A673 (cell line): Measurements from ENCODE around the gene ANKRD44. TPM values are rescaled to one million over a fixed set of nuclear protein-coding genes. Genes with fewer than 3 reads are reported as not detected.
"Not testable (repeated sequence)": the region's sequence is repeated elsewhere in the genome, so short reads cannot be mapped to it uniquely, and the experiment has no call there.

Source experiments
- BruUV-seq: library from RNA; stranded (reverse); fragments of 400-500 nt; replicated peaks from 2 replicates; lab custom pipeline; 2021; lab: Mats Ljungman, UMichigan
- CTCF ChIA-PET: fragments of 300-600 bp; sonication (Branson Sonifier 250); formaldehyde crosslinking; loops from one replicate; lab custom pipeline; 2022; ENCODE audit warnings: antibody characterized with exemption; lab: Charles Lee
- POLR2A ChIA-PET: fragments of 300-600 bp; sonication (Branson Sonifier 250); formaldehyde crosslinking; loops from one replicate; lab custom pipeline; 2022; ENCODE audit warnings: antibody characterized with exemption; ENCODE audit not compliant: low non-redundant PET; lab: Charles Lee
- DNase-seq: peaks from one replicate; pipeline ENCODE4 v3.0.0-alpha.2; 2015; ENCODE audit warnings: low spot score
- H3K27ac ChIP-seq: fragments of 200-600 bp; sonication (generic); 2 replicates; pipeline ENCODE4 v1.5.1; 2016; ENCODE audit warnings: mixed run types, low read depth, mild to moderate bottlenecking, mixed read lengths, antibody characterized with exemption, low read length; ENCODE audit not compliant: poor library complexity, severe bottlenecking
- H3K27me3 ChIP-seq: fragments of 200-600 bp; sonication (generic); replicated peaks from 2 replicates; pipeline ENCODE4 v1.6.1; 2017; ENCODE audit warnings: mixed run types, low read depth, mild to moderate bottlenecking, mixed read lengths, antibody characterized with exemption, low read length; ENCODE audit not compliant: insufficient read depth, poor library complexity
- H3K36me3 ChIP-seq: fragments of 200-600 bp; sonication (generic); 2 replicates; pipeline ENCODE4 v1.6.1; 2016; ENCODE audit warnings: mixed run types, mild to moderate bottlenecking, mixed read lengths, antibody characterized with exemption, low read length; ENCODE audit not compliant: insufficient read depth, poor library complexity, severe bottlenecking
- H3K4me1 ChIP-seq: fragments of 200-600 bp; sonication (generic); 2 replicates; pipeline ENCODE4 v1.6.1; 2017; ENCODE audit warnings: mixed run types, mild to moderate bottlenecking, mixed read lengths, antibody characterized with exemption, low read length; ENCODE audit not compliant: insufficient read depth, poor library complexity, severe bottlenecking
- H3K4me3 ChIP-seq: fragments of 200-600 bp; sonication (generic); 2 replicates; pipeline ENCODE4 v1.5.1; 2016; ENCODE audit warnings: low read depth, mixed run types, mild to moderate bottlenecking, mixed read lengths, low read length; ENCODE audit not compliant: poor library complexity, severe bottlenecking
- H3K9me3 ChIP-seq: fragments of 200-600 bp; sonication (generic); 2 replicates; pipeline ENCODE4 v1.6.1; 2016; ENCODE audit warnings: mixed run types, low read depth, mild to moderate bottlenecking, mixed read lengths, antibody characterized with exemption, low read length; ENCODE audit not compliant: poor library complexity, severe bottlenecking
- CTCF ChIP-seq: fragments of 300-800, 200-600 bp; sonication (generic); conservative IDR thresholded peaks from 2 replicates; pipeline ENCODE4 v1.5.1; 2017; ENCODE audit warnings: low read depth, mild to moderate bottlenecking, antibody characterized with exemption, low read length, moderate library complexity, mixed read lengths
- EZH2 ChIP-seq: fragments of 200-600 bp; sonication (generic); IDR thresholded peaks from 2 replicates; pipeline ENCODE4 v1.6.1; 2017; ENCODE audit warnings: borderline replicate concordance, low read depth, mild to moderate bottlenecking, mixed read lengths, antibody characterized with exemption, low read length; ENCODE audit not compliant: poor library complexity, severe bottlenecking
- intact Hi-C: fragments of 100-400 bp; cut with micrococcal nuclease; formaldehyde crosslinking; loops from one replicate; pipeline ENCODE4 v1.10.0; 2022; ENCODE audit not compliant: unreplicated experiment
- total RNA-seq: library from RNA; stranded (reverse); gene quantifications from 2 replicates; pipeline ENCODE4 v1.2.3, GENCODE V29; 2021

ANKRD44 gene
- total RNA-seq, 1 experiment from 2014 or later: 17.0 TPM

GRCh38 chr2:197345846-197346370 is 35.3 kb upstream of the ANKRD44 start:
- intact Hi-C loops: no loop called here
- no peaks in the 10 kb centered on the region for H3K9me3 ChIP-seq
- H3K27me3 ChIP-seq: no peaks in the 10 kb centered on the region
- H3K4me3 ChIP-seq: no peak overlapping the region
- BruUV-seq: no TSS peak
- ChIA-PET CTCF (interaction anchor here (0.6 kb wide), 1 partner anchor 14 kb away, joined by 3 read pairs; no protein-coding TSS in a partner anchor), POLR2A (no interaction called here)
- no peak overlapping the region for H3K27ac ChIP-seq
- no peaks in the 10 kb centered on the region for H3K4me1 ChIP-seq
- no peak for DNase-seq
- TF ChIP-seq CTCF (no peak), EZH2 (no peak)
- no peaks in the 10 kb centered on the region for H3K36me3 ChIP-seq

- POLR2A ChIA-PET, CTCF ChIA-PET: not testable (repeated sequence)
Observed at GRCh38 chr2:197343968-197344367, 33.4 kb upstream of the ANKRD44 start.

GRCh38 chr2:197340591-197340990 is 30.0 kb upstream of the ANKRD44 start:
- intact Hi-C loops: no loop called here
- no peak for TF ChIP-seq CTCF
- H3K27me3 ChIP-seq: no peaks in the 10 kb centered on the region
- no peaks in the 10 kb centered on the region for H3K9me3 ChIP-seq
- DNase-seq: no peak
- no peaks in the 10 kb centered on the region for H3K4me1 ChIP-seq
- ChIA-PET CTCF (no interaction called here), POLR2A (no interaction called here)
- H3K27ac ChIP-seq: no peak overlapping the region
- no peak overlapping the region for H3K4me3 ChIP-seq
- H3K36me3 ChIP-seq: no peaks in the 10 kb centered on the region
- no TSS peak for BruUV-seq

More at GRCh38 chr2:197343968-197344367, 33.4 kb upstream of the ANKRD44 start:
- H3K36me3 ChIP-seq, intact Hi-C loops, H3K4me1 ChIP-seq, BruUV-seq, H3K27ac ChIP-seq, H3K27me3 ChIP-seq, DNase-seq, H3K9me3 ChIP-seq, H3K4me3 ChIP-seq: not testable (repeated sequence)

GRCh38 chr2:197339496-197340220 is 29.1 kb upstream of the ANKRD44 start:
- Histone ChIP-seq H3K9me3 (no peaks in the 10 kb centered on the region), H3K27me3 (no peaks in the 10 kb centered on the region), H3K36me3 (no peaks in the 10 kb centered on the region), H3K27ac (no peak overlapping the region), H3K4me1 (no peaks in the 10 kb centered on the region), H3K4me3 (no peak overlapping the region)
- ChIA-PET CTCF (no interaction called here), POLR2A (no interaction called here)
- no peak for TF ChIP-seq EZH2
- no peak for TF ChIP-seq CTCF
- DNase-seq: no peak
- intact Hi-C loops: no loop called here
- no TSS peak for BruUV-seq
